A673 (cell line): Measurements from ENCODE around the gene GAS2. TPM values are rescaled to one million over a fixed set of nuclear protein-coding genes. Genes with fewer than 3 reads are reported as not detected.
A peak's percentile ranks its signal among the peaks of the same experiment; 100 is the strongest.

Source experiments
- BruUV-seq: library from RNA; stranded (reverse); fragments of 400-500 nt; replicated peaks from 2 replicates; lab custom pipeline; 2021; lab: Mats Ljungman, UMichigan
- CTCF ChIA-PET: fragments of 300-600 bp; sonication (Branson Sonifier 250); formaldehyde crosslinking; loops from one replicate; lab custom pipeline; 2022; ENCODE audit warnings: antibody characterized with exemption; lab: Charles Lee
- POLR2A ChIA-PET: fragments of 300-600 bp; sonication (Branson Sonifier 250); formaldehyde crosslinking; loops from one replicate; lab custom pipeline; 2022; ENCODE audit warnings: antibody characterized with exemption; ENCODE audit not compliant: low non-redundant PET; lab: Charles Lee
- DNase-seq: peaks from one replicate; pipeline ENCODE4 v3.0.0-alpha.2; 2015; ENCODE audit warnings: low spot score
- H3K27ac ChIP-seq: fragments of 200-600 bp; sonication (generic); 2 replicates; pipeline ENCODE4 v1.5.1; 2016; ENCODE audit warnings: mixed run types, low read depth, mild to moderate bottlenecking, mixed read lengths, antibody characterized with exemption, low read length; ENCODE audit not compliant: poor library complexity, severe bottlenecking
- H3K27me3 ChIP-seq: fragments of 200-600 bp; sonication (generic); replicated peaks from 2 replicates; pipeline ENCODE4 v1.6.1; 2017; ENCODE audit warnings: mixed run types, low read depth, mild to moderate bottlenecking, mixed read lengths, antibody characterized with exemption, low read length; ENCODE audit not compliant: insufficient read depth, poor library complexity
- H3K36me3 ChIP-seq: fragments of 200-600 bp; sonication (generic); 2 replicates; pipeline ENCODE4 v1.6.1; 2016; ENCODE audit warnings: mixed run types, mild to moderate bottlenecking, mixed read lengths, antibody characterized with exemption, low read length; ENCODE audit not compliant: insufficient read depth, poor library complexity, severe bottlenecking
- H3K4me1 ChIP-seq: fragments of 200-600 bp; sonication (generic); 2 replicates; pipeline ENCODE4 v1.6.1; 2017; ENCODE audit warnings: mixed run types, mild to moderate bottlenecking, mixed read lengths, antibody characterized with exemption, low read length; ENCODE audit not compliant: insufficient read depth, poor library complexity, severe bottlenecking
- H3K4me3 ChIP-seq: fragments of 200-600 bp; sonication (generic); 2 replicates; pipeline ENCODE4 v1.5.1; 2016; ENCODE audit warnings: low read depth, mixed run types, mild to moderate bottlenecking, mixed read lengths, low read length; ENCODE audit not compliant: poor library complexity, severe bottlenecking
- H3K9me3 ChIP-seq: fragments of 200-600 bp; sonication (generic); 2 replicates; pipeline ENCODE4 v1.6.1; 2016; ENCODE audit warnings: mixed run types, low read depth, mild to moderate bottlenecking, mixed read lengths, antibody characterized with exemption, low read length; ENCODE audit not compliant: poor library complexity, severe bottlenecking
- CTCF ChIP-seq: fragments of 300-800, 200-600 bp; sonication (generic); conservative IDR thresholded peaks from 2 replicates; pipeline ENCODE4 v1.5.1; 2017; ENCODE audit warnings: low read depth, mild to moderate bottlenecking, antibody characterized with exemption, low read length, moderate library complexity, mixed read lengths
- EZH2 ChIP-seq: fragments of 200-600 bp; sonication (generic); IDR thresholded peaks from 2 replicates; pipeline ENCODE4 v1.6.1; 2017; ENCODE audit warnings: borderline replicate concordance, low read depth, mild to moderate bottlenecking, mixed read lengths, antibody characterized with exemption, low read length; ENCODE audit not compliant: poor library complexity, severe bottlenecking
- intact Hi-C: fragments of 100-400 bp; cut with micrococcal nuclease; formaldehyde crosslinking; loops from one replicate; pipeline ENCODE4 v1.10.0; 2022; ENCODE audit not compliant: unreplicated experiment
- total RNA-seq: library from RNA; stranded (reverse); gene quantifications from 2 replicates; pipeline ENCODE4 v1.2.3, GENCODE V29; 2021

GAS2 gene
- total RNA-seq, 1 experiment from 2014 or later, result 1.8 TPM

DNA sequence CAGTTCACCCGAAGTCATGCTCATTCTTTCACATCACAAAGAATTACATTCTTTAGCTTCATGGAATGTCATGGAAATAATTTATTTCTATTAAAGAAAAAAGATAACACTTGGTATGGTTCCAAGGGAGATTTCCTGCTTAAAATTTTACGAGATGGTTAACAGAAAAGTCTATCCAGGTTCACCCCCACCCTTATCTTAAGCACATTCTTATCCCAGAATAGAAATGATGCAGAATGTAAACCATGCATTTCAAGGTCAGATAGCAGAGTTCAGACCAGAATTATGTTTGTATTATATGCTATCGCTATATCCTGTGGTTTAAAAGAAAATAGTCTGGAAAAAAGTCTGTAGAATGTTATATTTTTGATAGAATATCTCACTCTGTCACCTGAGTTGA is 58.7 kb downstream of the GAS2 start:
- no peak overlapping the region for H3K27ac ChIP-seq
- POLR2A ChIA-PET, result no interaction called here
- no peak for TF ChIP-seq EZH2
- no peak for TF ChIP-seq CTCF

GRCh38 chr11:22728600-22729389 is 62.4 kb downstream of the GAS2 start:
- Histone ChIP-seq H3K27me3 (no peaks in the 10 kb centered on the region), H3K27ac (no peak overlapping the region), H3K9me3 (no peaks in the 10 kb centered on the region), H3K4me1 (peaks cover 14% of the 10 kb centered on the region), H3K36me3 (no peaks in the 10 kb centered on the region), H3K4me3 (no peak overlapping the region)
- BruUV-seq, result no TSS peak
- intact Hi-C loops, result no loop called here
- POLR2A ChIA-PET, result no interaction called here
- DNase-seq, result peak; percentile 60
- TF ChIP-seq CTCF (no peak), EZH2 (no peak)
- CTCF ChIA-PET, result interaction anchor here (0.7 kb wide), 1 partner anchor 357 kb away, joined by 3 read pairs; no protein-coding TSS in a partner anchor

More for the DNA sequence above, 58.7 kb downstream of the GAS2 start:
- Histone ChIP-seq H3K9me3 (no peaks in the 10 kb centered on the region), H3K36me3 (no peaks in the 10 kb centered on the region), H3K4me3 (no peak overlapping the region), H3K27me3 (no peaks in the 10 kb centered on the region), H3K4me1 (peaks cover 14% of the 10 kb centered on the region)
- no TSS peak for BruUV-seq
- no peak for DNase-seq
- intact Hi-C loops, result no loop called here
- CTCF ChIA-PET, result no interaction called here

- Histone ChIP-seq H3K4me3 (no peak overlapping the region), H3K36me3 (no peaks in the 10 kb centered on the region), H3K4me1 (peaks cover 10% of the 10 kb centered on the region), H3K9me3 (no peaks in the 10 kb centered on the region), H3K27me3 (no peaks in the 10 kb centered on the region), H3K27ac (no peak overlapping the region)
- POLR2A ChIA-PET, result no interaction called here
- intact Hi-C loops, result loop anchor here (2.0 kb wide), 1 partner anchor 64 kb away; the partner anchor contains the start of gene GAS2
- DNase-seq, result peak; percentile 22
- BruUV-seq, result no TSS peak
- CTCF ChIA-PET, result no interaction called here
- TF ChIP-seq EZH2 (no peak), CTCF (peak; percentile 36; the same call in 1 of the 2 replicates)
Measured at GRCh38 chr11:22730319-22730718, 63.9 kb downstream of the GAS2 start.
